ENCODE results near the gene PTN. TPM values are rescaled to one million over a fixed set of nuclear protein-coding genes. Genes with fewer than 3 reads are reported as not detected.
"Not testable (repeated sequence)": the region's sequence is repeated elsewhere in the genome, so short reads cannot be mapped to it uniquely, and the experiment has no call there.

Gene PTN
- polyA plus RNA-seq, 1 experiment: 168 TPM

GRCh38 chr7:137272249-137272648 lies 71.3 kb downstream of the PTN start:
- no peak overlapping the region for H3K4me3 ChIP-seq (ENCODE audit: low read depth, low read length)
- H3K27ac ChIP-seq (ENCODE audit: low read depth, low read length): no peak overlapping the region
- H3K27me3 ChIP-seq (ENCODE audit: control insufficient read depth, insufficient read depth, low read length): no peaks in the 10 kb centered on the region
- POLR2A ChIA-PET: no interaction called here
- no peak for DNase-seq (ENCODE audit: low read depth, low spot score)
- TF ChIP-seq, protein P1, sequence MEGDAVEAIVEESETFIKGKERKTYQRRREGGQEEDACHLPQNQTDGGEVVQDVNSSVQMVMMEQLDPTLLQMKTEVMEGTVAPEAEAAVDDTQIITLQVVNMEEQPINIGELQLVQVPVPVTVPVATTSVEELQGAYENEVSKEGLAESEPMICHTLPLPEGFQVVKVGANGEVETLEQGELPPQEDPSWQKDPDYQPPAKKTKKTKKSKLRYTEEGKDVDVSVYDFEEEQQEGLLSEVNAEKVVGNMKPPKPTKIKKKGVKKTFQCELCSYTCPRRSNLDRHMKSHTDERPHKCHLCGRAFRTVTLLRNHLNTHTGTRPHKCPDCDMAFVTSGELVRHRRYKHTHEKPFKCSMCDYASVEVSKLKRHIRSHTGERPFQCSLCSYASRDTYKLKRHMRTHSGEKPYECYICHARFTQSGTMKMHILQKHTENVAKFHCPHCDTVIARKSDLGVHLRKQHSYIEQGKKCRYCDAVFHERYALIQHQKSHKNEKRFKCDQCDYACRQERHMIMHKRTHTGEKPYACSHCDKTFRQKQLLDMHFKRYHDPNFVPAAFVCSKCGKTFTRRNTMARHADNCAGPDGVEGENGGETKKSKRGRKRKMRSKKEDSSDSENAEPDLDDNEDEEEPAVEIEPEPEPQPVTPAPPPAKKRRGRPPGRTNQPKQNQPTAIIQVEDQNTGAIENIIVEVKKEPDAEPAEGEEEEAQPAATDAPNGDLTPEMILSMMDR (IDR thresholded peaks at IDR 0.05; ENCODE audit: low read depth, low read length): no peak
- CTCF ChIA-PET: no interaction called here
- H3K9me3 ChIP-seq (ENCODE audit: control insufficient read depth, insufficient read depth, low read length): no peaks in the 10 kb centered on the region; the same call in 1 of the 2 replicates

GRCh38 chr7:137269240-137269639 lies 74.3 kb downstream of the PTN start:
- TF ChIP-seq, protein P1 (IDR thresholded peaks at IDR 0.05; ENCODE audit: low read depth, low read length): no peak
- CTCF ChIA-PET: no interaction called here
- POLR2A ChIA-PET: no interaction called here

DNA sequence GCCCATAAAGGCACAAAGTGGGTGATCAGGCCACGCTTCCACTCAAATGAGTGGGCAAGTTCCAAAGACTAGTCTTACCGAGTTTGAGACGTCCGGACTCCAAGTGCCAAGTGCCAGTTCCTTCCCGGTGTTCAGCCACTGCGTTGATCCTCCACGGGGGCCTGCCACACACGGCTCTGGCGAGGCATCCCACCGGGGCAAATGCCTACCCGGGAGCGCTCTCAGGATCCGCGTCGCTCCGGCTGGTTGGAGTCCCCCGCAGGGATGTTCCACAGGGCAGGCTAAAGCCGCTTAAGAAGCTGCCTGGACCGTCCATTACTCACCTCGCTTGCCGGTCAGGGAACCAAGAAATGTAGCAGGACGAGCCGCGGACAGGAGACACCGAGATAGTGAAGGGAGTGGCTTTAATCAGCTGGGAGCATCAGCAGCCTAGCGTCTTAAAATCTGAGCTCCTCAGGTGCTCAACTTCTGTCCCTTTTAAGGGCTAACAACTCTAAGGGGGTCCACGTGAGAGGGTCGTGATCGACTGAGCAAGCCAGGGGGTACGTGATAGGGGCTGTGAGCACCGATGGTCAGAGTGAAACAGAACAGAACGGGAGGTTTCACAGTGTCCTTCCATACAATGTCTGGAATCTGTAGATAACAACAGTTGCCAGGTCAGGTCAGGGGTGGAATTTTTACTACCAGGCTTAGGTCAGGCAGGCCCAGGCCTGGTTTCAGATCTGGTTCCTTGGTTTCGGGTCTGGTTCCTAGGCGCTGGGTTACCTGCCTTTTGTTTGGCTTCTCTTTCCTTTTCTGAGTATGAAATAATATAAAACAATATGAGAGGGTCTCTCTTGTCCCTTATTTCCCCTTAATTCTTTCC lies 75.3 kb downstream of the PTN start:
- CTCF ChIA-PET; H3K4me3 ChIP-seq (ENCODE audit: low read depth, low read length); H3K9me3 ChIP-seq (ENCODE audit: control insufficient read depth, insufficient read depth, low read length); H3K27ac ChIP-seq (ENCODE audit: low read depth, low read length); DNase-seq (ENCODE audit: low read depth, low spot score); H3K27me3 ChIP-seq (ENCODE audit: control insufficient read depth, insufficient read depth, low read length); POLR2A ChIA-PET: not testable (repeated sequence)

More at GRCh38 chr7:137269240-137269639, 74.3 kb downstream of the PTN start:
- DNase-seq (ENCODE audit: low read depth, low spot score): no peak
- H3K27me3 ChIP-seq (ENCODE audit: control insufficient read depth, insufficient read depth, low read length): no peaks in the 10 kb centered on the region
- no peak overlapping the region for H3K27ac ChIP-seq (ENCODE audit: low read depth, low read length)
- H3K4me3 ChIP-seq (ENCODE audit: low read depth, low read length): no peak overlapping the region
- no peaks in the 10 kb centered on the region; the same call in 1 of the 2 replicates for H3K9me3 ChIP-seq (ENCODE audit: control insufficient read depth, insufficient read depth, low read length)

- TF ChIP-seq, protein P1 (IDR thresholded peaks at IDR 0.05; ENCODE audit: low read depth, low read length): no peak
- POLR2A ChIA-PET: no interaction called here
- H3K27me3 ChIP-seq (ENCODE audit: control insufficient read depth, insufficient read depth, low read length): no peaks in the 10 kb centered on the region
- no peak overlapping the region for H3K27ac ChIP-seq (ENCODE audit: low read depth, low read length)
- DNase-seq (ENCODE audit: low read depth, low spot score): no peak
- CTCF ChIA-PET: no interaction called here
- no peaks in the 10 kb centered on the region; the same call in 1 of the 2 replicates for H3K9me3 ChIP-seq (ENCODE audit: control insufficient read depth, insufficient read depth, low read length)
- no peak overlapping the region for H3K4me3 ChIP-seq (ENCODE audit: low read depth, low read length)
Measured at GRCh38 chr7:137266764-137267163, 76.8 kb downstream of the PTN start.

GRCh38 chr7:137265480-137265879 lies 78.1 kb downstream of the PTN start:
- H3K4me3 ChIP-seq (ENCODE audit: low read depth, low read length); DNase-seq (ENCODE audit: low read depth, low spot score); H3K27ac ChIP-seq (ENCODE audit: low read depth, low read length); H3K27me3 ChIP-seq (ENCODE audit: control insufficient read depth, insufficient read depth, low read length); CTCF ChIA-PET; H3K9me3 ChIP-seq (ENCODE audit: control insufficient read depth, insufficient read depth, low read length); POLR2A ChIA-PET: not testable (repeated sequence)

DNA sequence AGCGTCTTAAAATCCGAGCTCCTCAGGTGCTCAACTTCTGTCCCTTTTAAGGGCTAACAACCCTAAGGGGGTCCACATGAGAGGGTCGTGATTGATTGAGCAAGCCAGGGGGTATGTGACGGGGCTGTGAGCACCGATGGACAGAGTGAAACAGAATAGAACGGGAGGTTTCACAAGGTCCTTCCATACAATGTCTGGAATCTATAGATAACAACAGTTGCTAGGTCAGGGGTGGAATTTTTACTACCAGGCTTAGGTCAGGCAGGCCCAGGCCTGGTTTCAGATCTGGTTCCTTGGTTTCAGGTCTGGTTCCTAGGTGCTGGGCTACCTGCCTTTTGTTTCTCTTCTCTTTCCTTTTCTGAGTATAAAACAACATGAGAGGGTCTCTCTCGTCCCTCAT lies 80.9 kb downstream of the PTN start:
- CTCF ChIA-PET: no interaction called here
- TF ChIP-seq, protein P1 (IDR thresholded peaks at IDR 0.05; ENCODE audit: low read depth, low read length): no peak
- no peak for DNase-seq (ENCODE audit: low read depth, low spot score)
- no peaks in the 10 kb centered on the region for H3K27me3 ChIP-seq (ENCODE audit: control insufficient read depth, insufficient read depth, low read length)
- H3K4me3 ChIP-seq (ENCODE audit: low read depth, low read length): no peak overlapping the region
- no peak overlapping the region for H3K27ac ChIP-seq (ENCODE audit: low read depth, low read length)
- H3K9me3 ChIP-seq (ENCODE audit: control insufficient read depth, insufficient read depth, low read length): no peaks in the 10 kb centered on the region
- POLR2A ChIA-PET: no interaction called here

Data from AG04450 (cell line).